Natural killer cell treated with Interleukin-12 subunit alpha and Interleukin-12 subunit beta and Interleukin-15 and Interleukin-18, amount 100 ng/mL, for 72 hours (primary cell): ENCODE measurements around the gene CELF4. TPM values are rescaled to one million over a fixed set of nuclear protein-coding genes. Genes with fewer than 3 reads are reported as not detected.

Experiments used
- ATAC-seq, 2 donors: fragments of 150-1000 bp; cut with Tn5 transposase in 1 of 2; sonication (Bioruptor Pico), chemical (Tn5 transposase) in 1 of 2; 2 replicates each; pipeline ENCODE4 v1.10.0; 2021
- DNase-seq: peaks from one replicate; pipeline ENCODE4 v3.0.0; 2022; ENCODE audit warnings: low spot score
- H3K27ac Mint-ChIP-seq, 2 donors: 1 replicate in 1 of 2; 2 replicates in 1 of 2; pipeline ENCODE4 v1.8.0; 2022; ENCODE audit warnings: mixed read lengths in 2 of 2, mild to moderate bottlenecking in 1 of 2, moderate library complexity in 1 of 2
- H3K27me3 Mint-ChIP-seq, 2 donors: 1 replicate in 1 of 2; 2 replicates in 1 of 2; pipeline ENCODE4 v1.8.0; 2022; ENCODE audit warnings: mixed read lengths in 2 of 2
- H3K36me3 Mint-ChIP-seq: one replicate; pipeline ENCODE4 v1.8.0; 2022; ENCODE audit warnings: mixed read lengths
- H3K4me1 Mint-ChIP-seq, 2 donors: 1 replicate in 1 of 2; 2 replicates in 1 of 2; pipeline ENCODE4 v1.8.0; 2022; ENCODE audit warnings: low read depth in 2 of 2, mixed read lengths in 2 of 2, mild to moderate bottlenecking in 1 of 2
- H3K4me3 Mint-ChIP-seq: one replicate; pipeline ENCODE4 v1.8.0; 2022; ENCODE audit warnings: mixed read lengths
- H3K9me3 Mint-ChIP-seq: 2 replicates; pipeline ENCODE4 v1.8.0; 2022; ENCODE audit warnings: mixed read lengths
- total RNA-seq, 2 donors: library from RNA; stranded (reverse); gene quantifications; one replicate each; pipeline ENCODE4 v1.2.3, GENCODE V29; 2022

The CELF4 gene
- total RNA-seq, 2 donors from 2014 or later, result not detected

GRCh38 chr18:37385846-37386778, 179.5 kb downstream of the CELF4 start:
- Mint-ChIP-seq H3K4me1 (no peaks in the 10 kb centered on the region), H3K36me3 (no peaks in the 10 kb centered on the region), H3K27ac (no peak overlapping the region), H3K4me3 (no peak overlapping the region), H3K27me3 (peaks cover 4 to 8% of the 10 kb centered on the region in 2 donors), H3K9me3 (no peaks in the 10 kb centered on the region)
- ATAC-seq (no peak), DNase-seq (no peak)

- Mint-ChIP-seq H3K4me1 (no peaks in the 10 kb centered on the region), H3K27ac (no peak overlapping the region)
Observed at GRCh38 chr18:37383846-37384595, 181.6 kb downstream of the CELF4 start.

GRCh38 chr18:37383036-37383785, 182.4 kb downstream of the CELF4 start:
- peaks cover 11 to 19% of the 10 kb centered on the region in 2 donors for H3K27me3 Mint-ChIP-seq
- ATAC-seq (no peak), DNase-seq (no peak)
- H3K27ac Mint-ChIP-seq, result no peak overlapping the region
- no peaks in the 10 kb centered on the region for H3K36me3 Mint-ChIP-seq
- H3K9me3 Mint-ChIP-seq, result peaks cover 3% of the 10 kb centered on the region
- no peaks in the 10 kb centered on the region for H3K4me1 Mint-ChIP-seq
- H3K4me3 Mint-ChIP-seq, result no peak overlapping the region

More at GRCh38 chr18:37383846-37384595, 181.6 kb downstream of the CELF4 start:
- no peak for ATAC-seq
- H3K27me3 Mint-ChIP-seq, result peaks cover 11 to 19% of the 10 kb centered on the region in 2 donors
- peaks cover 3% of the 10 kb centered on the region for H3K9me3 Mint-ChIP-seq
- H3K36me3 Mint-ChIP-seq, result no peaks in the 10 kb centered on the region
- no peak overlapping the region for H3K4me3 Mint-ChIP-seq
- DNase-seq, result no peak

GRCh38 chr18:37381554-37381953, 184.0 kb downstream of the CELF4 start:
- Mint-ChIP-seq H3K27ac (no peak overlapping the region), H3K27me3 (peaks cover 11 to 19% of the 10 kb centered on the region in 2 donors), H3K9me3 (peaks cover 3% of the 10 kb centered on the region), H3K36me3 (no peaks in the 10 kb centered on the region), H3K4me3 (no peak overlapping the region), H3K4me1 (no peaks in the 10 kb centered on the region)
- DNase-seq (no peak), ATAC-seq (no peak)

- H3K36me3 Mint-ChIP-seq, result no peaks in the 10 kb centered on the region
- no peak overlapping the region for H3K27ac Mint-ChIP-seq
- peaks cover 3% of the 10 kb centered on the region for H3K9me3 Mint-ChIP-seq
- H3K4me1 Mint-ChIP-seq, result no peaks in the 10 kb centered on the region
- no peak for DNase-seq
- no peak for ATAC-seq
- H3K27me3 Mint-ChIP-seq, result peaks cover 10 to 12% of the 10 kb centered on the region in 2 donors
- H3K4me3 Mint-ChIP-seq, result no peak overlapping the region
Observed at GRCh38 chr18:37380546-37381110, 185.0 kb downstream of the CELF4 start.

GRCh38 chr18:37378336-37379010, 187.1 kb downstream of the CELF4 start:
- H3K4me1 Mint-ChIP-seq, result no peaks in the 10 kb centered on the region
- H3K9me3 Mint-ChIP-seq, result peaks cover 3% of the 10 kb centered on the region
- H3K27ac Mint-ChIP-seq, result no peak overlapping the region
- no peak overlapping the region for H3K4me3 Mint-ChIP-seq
- no peaks in the 10 kb centered on the region for H3K36me3 Mint-ChIP-seq
- DNase-seq (no peak), ATAC-seq (no peak)
- H3K27me3 Mint-ChIP-seq, result peaks cover 10 to 12% of the 10 kb centered on the region in 2 donors

GRCh38 chr18:37375181-37375580, 190.4 kb downstream of the CELF4 start:
- Mint-ChIP-seq H3K4me1 (no peaks in the 10 kb centered on the region), H3K9me3 (no peaks in the 10 kb centered on the region), H3K27me3 (peaks cover 2 to 5% of the 10 kb centered on the region in 2 donors), H3K27ac (no peak overlapping the region), H3K4me3 (no peak overlapping the region), H3K36me3 (no peaks in the 10 kb centered on the region)
- DNase-seq (no peak), ATAC-seq (no peak)

- Mint-ChIP-seq H3K27me3 (peaks cover 8 to 16% of the 10 kb centered on the region in 2 donors), H3K36me3 (no peaks in the 10 kb centered on the region), H3K4me1 (no peaks in the 10 kb centered on the region), H3K9me3 (no peaks in the 10 kb centered on the region), H3K27ac (no peak overlapping the region), H3K4me3 (no peak overlapping the region)
- DNase-seq (no peak), ATAC-seq (peak in 1 of 2 donors; percentile 8)
Observed at GRCh38 chr18:37368110-37368954, 197.3 kb downstream of the CELF4 start.

GRCh38 chr18:37364237-37364636, 201.4 kb downstream of the CELF4 start:
- Mint-ChIP-seq H3K27ac (no peak overlapping the region), H3K9me3 (no peaks in the 10 kb centered on the region), H3K36me3 (no peaks in the 10 kb centered on the region), H3K4me3 (no peak overlapping the region), H3K4me1 (no peaks in the 10 kb centered on the region), H3K27me3 (peaks cover 13 to 26% of the 10 kb centered on the region in 2 donors)
- DNase-seq (no peak), ATAC-seq (no peak)

GRCh38 chr18:37362158-37362890, 203.3 kb downstream of the CELF4 start:
- ATAC-seq, result no peak
- no peaks in the 10 kb centered on the region for H3K9me3 Mint-ChIP-seq
- H3K36me3 Mint-ChIP-seq, result no peaks in the 10 kb centered on the region

GRCh38 chr18:37361335-37362157, 204.1 kb downstream of the CELF4 start:
- H3K27ac Mint-ChIP-seq, result no peak overlapping the region
- no peaks in the 10 kb centered on the region for H3K4me1 Mint-ChIP-seq
- peaks cover 10 to 21% of the 10 kb centered on the region in 2 donors for H3K27me3 Mint-ChIP-seq
- H3K9me3 Mint-ChIP-seq, result no peaks in the 10 kb centered on the region
- ATAC-seq (no peak), DNase-seq (no peak)
- H3K36me3 Mint-ChIP-seq, result no peaks in the 10 kb centered on the region
- H3K4me3 Mint-ChIP-seq, result no peak overlapping the region

More at GRCh38 chr18:37362158-37362890, 203.3 kb downstream of the CELF4 start:
- H3K4me1 Mint-ChIP-seq, result no peaks in the 10 kb centered on the region
- peaks cover 10 to 21% of the 10 kb centered on the region in 2 donors for H3K27me3 Mint-ChIP-seq
- no peak overlapping the region for H3K4me3 Mint-ChIP-seq
- DNase-seq, result no peak
- no peak overlapping the region for H3K27ac Mint-ChIP-seq
